Vagina (tissue), 2 donors: ENCODE results near the gene RET. TPM values are rescaled to one million over a fixed set of nuclear protein-coding genes. Genes with fewer than 3 reads are reported as not detected.

Experiments used
- DNase-seq, 2 donors: peaks; one replicate each; pipeline ENCODE4 v3.0.0-alpha.2; 2017; ENCODE audit errors: extremely low spot score in 2 of 2
- H3K27ac ChIP-seq: fragments of 200-600 bp; sonication (generic); one replicate; pipeline ENCODE4 v1.5.1; 2019
- H3K27me3 ChIP-seq: fragments of 200-600 bp; sonication (generic); one replicate; pipeline ENCODE4 v1.5.1; 2019
- H3K36me3 ChIP-seq, 2 donors: fragments of 200-600 bp; sonication (generic); one replicate each; pipeline ENCODE4 v1.5.1; 2017 to 2019
- H3K4me1 ChIP-seq: fragments of 200-600 bp; sonication (generic); one replicate; pipeline ENCODE4 v1.5.1; 2019
- H3K4me3 ChIP-seq, 2 donors: fragments of 200-600 bp; sonication (generic); 1 replicate in 1 of 2; 2 replicates in 1 of 2; pipeline ENCODE4 v1.5.1; 2016 to 2019
- H3K9me3 ChIP-seq: fragments of 200-600 bp; sonication (generic); one replicate; pipeline ENCODE4 v1.5.1; 2019
- POLR2A ChIP-seq, 2 donors: fragments of 450-650 bp; IDR thresholded peaks; one replicate each; pipeline ENCODE4 v1.6.1; 2017; ENCODE audit warnings: antibody characterized with exemption in 2 of 2, mild to moderate bottlenecking in 2 of 2, moderate library complexity in 2 of 2
- POLR2AphosphoS5 ChIP-seq, 2 donors: sonication (generic); formaldehyde crosslinking; IDR thresholded peaks; one replicate each; pipeline ENCODE4 v1.9.0; 2017; ENCODE audit warnings: antibody characterized with exemption in 2 of 2, mild to moderate bottlenecking in 2 of 2, low read depth in 1 of 2; ENCODE audit not compliant: insufficient read depth in 1 of 2
- intact Hi-C: fragments of 100-400 bp; cut with DNase I; formaldehyde crosslinking; loops from one replicate; pipeline ENCODE4 v1.15.1; 2023
- total RNA-seq: library from RNA; depleted of rRNA; stranded (reverse); fragments of >200 nt; gene quantifications from one replicate; pipeline ENCODE4 v1.2.3, GENCODE V29; 2016
- TF ChIP-seq, protein P1 (sequence below), 3 experiments: fragments of 450-650 bp in 2 of 3; fragments of 200-600 bp in 1 of 3; sonication (generic) in 1 of 3; IDR thresholded peaks; one replicate each; pipeline ENCODE4 v1.5.1; 2017 to 2019; ENCODE audit warnings: antibody characterized with exemption in 3 of 3, mild to moderate bottlenecking in 2 of 3, moderate library complexity in 2 of 3

The RET gene
- 7.9 TPM for total RNA-seq

DNA sequence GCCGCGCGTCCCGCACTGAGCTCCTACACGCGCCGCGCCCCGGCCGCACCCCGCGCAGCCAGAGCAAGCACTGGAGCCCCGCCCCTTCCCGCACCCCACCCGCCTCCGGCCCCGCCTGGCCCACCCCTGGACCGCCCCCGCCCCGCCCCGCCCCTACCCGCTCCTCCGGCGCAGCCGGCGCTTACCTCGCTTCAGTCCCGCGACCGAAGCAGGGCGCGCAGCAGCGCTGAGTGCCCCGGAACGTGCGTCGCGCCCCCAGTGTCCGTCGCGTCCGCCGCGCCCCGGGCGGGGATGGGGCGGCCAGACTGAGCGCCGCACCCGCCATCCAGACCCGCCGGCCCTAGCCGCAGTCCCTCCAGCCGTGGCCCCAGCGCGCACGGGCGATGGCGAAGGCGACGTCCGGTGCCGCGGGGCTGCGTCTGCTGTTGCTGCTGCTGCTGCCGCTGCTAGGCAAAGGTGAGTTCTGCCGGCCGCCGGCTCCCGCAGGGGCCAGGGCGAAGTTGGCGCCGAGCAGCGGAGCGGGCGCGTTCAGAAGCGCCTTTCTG lies at the start of gene RET:
Gene RET (plus strand): TSS at position 194 of the 545 bp plus-strand sequence. CDS start 190 bp downstream, at position 384.
- Histone ChIP-seq H3K4me3 (peak within 1 kb of the TSS; percentile 48 to 58), H3K4me1 (peaks cover 5% of the 10 kb centered on the region), H3K27ac (no peak within 1 kb of the TSS), H3K36me3 (no peaks in the 10 kb centered on the region), H3K9me3 (no peaks in the 10 kb centered on the region), H3K27me3 (no peaks in the 10 kb centered on the region)
- DNase-seq: no peak
- TF ChIP-seq POLR2A (IDR thresholded peaks at IDR 0.05): peak in 1 of 2 donors; percentile 5
- no peak for TF ChIP-seq POLR2AphosphoS5 (IDR thresholded peaks at IDR 0.05; ENCODE audit: insufficient read depth in 1 of 2, low read depth in 1 of 2)
- TF ChIP-seq, protein P1, sequence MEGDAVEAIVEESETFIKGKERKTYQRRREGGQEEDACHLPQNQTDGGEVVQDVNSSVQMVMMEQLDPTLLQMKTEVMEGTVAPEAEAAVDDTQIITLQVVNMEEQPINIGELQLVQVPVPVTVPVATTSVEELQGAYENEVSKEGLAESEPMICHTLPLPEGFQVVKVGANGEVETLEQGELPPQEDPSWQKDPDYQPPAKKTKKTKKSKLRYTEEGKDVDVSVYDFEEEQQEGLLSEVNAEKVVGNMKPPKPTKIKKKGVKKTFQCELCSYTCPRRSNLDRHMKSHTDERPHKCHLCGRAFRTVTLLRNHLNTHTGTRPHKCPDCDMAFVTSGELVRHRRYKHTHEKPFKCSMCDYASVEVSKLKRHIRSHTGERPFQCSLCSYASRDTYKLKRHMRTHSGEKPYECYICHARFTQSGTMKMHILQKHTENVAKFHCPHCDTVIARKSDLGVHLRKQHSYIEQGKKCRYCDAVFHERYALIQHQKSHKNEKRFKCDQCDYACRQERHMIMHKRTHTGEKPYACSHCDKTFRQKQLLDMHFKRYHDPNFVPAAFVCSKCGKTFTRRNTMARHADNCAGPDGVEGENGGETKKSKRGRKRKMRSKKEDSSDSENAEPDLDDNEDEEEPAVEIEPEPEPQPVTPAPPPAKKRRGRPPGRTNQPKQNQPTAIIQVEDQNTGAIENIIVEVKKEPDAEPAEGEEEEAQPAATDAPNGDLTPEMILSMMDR (IDR thresholded peaks at IDR 0.05): no peak
- intact Hi-C loops: no loop called here

DNA sequence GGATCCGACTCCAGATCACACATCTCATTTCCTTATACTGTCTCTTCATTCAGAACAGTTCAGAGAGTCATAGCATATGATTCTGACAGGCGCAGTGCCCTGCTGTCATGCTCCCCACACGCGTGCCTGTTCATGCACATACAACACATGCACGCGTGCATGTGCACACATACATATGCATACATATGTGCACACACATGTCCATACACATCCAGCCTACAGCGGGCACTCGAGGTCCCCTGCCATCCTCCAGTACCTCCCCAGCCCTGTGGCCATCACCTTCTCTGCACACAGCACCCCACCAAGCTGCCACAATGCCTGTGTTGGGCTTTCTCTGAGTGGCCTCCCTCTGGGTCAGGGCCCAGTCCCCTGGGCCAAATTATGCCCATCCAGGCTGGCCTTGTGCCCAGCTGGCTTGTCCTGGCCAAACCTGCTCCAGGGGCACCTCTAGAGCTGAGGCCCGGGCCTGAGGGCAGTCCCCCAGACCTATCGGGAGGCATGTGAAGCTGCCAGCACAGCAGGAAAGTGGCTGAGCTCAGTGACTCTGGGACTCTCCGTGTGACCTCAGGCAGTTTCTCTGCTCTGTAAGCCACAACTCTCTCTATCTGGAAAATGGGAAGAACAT lies 49.4 kb upstream of the RET start:
- TF ChIP-seq, protein P1 (IDR thresholded peaks at IDR 0.05): no peak
- TF ChIP-seq POLR2AphosphoS5 (IDR thresholded peaks at IDR 0.05; ENCODE audit: insufficient read depth in 1 of 2, low read depth in 1 of 2) (no peak), POLR2A (IDR thresholded peaks at IDR 0.05) (no peak)
- no peaks in the 10 kb centered on the region for H3K36me3 ChIP-seq
- H3K4me1 ChIP-seq: no peaks in the 10 kb centered on the region
- H3K9me3 ChIP-seq: no peaks in the 10 kb centered on the region
- H3K4me3 ChIP-seq: no peak overlapping the region
- intact Hi-C loops: loop anchor here (2.0 kb wide), 1 partner anchor 19 kb away; no protein-coding TSS in a partner anchor
- no peak for DNase-seq
- H3K27me3 ChIP-seq: no peaks in the 10 kb centered on the region
- H3K27ac ChIP-seq: no peak overlapping the region

DNA sequence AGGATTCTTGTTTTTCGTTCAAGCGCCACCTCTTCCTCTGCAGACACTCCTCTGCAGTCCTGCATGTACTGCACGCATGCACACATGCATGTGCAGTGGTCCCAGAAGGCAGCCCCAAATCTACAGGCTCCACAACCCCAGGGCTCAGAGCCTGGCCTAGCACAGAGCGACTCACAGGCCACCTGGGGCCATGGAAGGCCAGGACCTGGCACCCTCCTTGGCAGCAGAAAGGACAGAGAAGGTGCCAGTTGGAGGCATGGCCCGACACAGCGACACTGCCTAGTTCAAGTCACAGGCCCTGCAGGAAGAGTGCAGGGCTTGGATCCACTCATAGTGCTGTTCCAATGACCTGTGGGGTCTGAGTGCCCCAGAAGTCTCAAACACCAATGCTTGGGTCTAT lies 48.7 kb upstream of the RET start:
- no peaks in the 10 kb centered on the region for H3K4me1 ChIP-seq
- no peaks in the 10 kb centered on the region for H3K36me3 ChIP-seq
- TF ChIP-seq, protein P1 (IDR thresholded peaks at IDR 0.05): no peak
- no peak for TF ChIP-seq POLR2AphosphoS5 (IDR thresholded peaks at IDR 0.05; ENCODE audit: insufficient read depth in 1 of 2, low read depth in 1 of 2)
- TF ChIP-seq POLR2A (IDR thresholded peaks at IDR 0.05): no peak
- no peak overlapping the region for H3K27ac ChIP-seq
- no peak for DNase-seq
- peaks cover 5% of the 10 kb centered on the region for H3K9me3 ChIP-seq
- intact Hi-C loops: no loop called here
- no peak overlapping the region for H3K4me3 ChIP-seq
- no peaks in the 10 kb centered on the region for H3K27me3 ChIP-seq

DNA sequence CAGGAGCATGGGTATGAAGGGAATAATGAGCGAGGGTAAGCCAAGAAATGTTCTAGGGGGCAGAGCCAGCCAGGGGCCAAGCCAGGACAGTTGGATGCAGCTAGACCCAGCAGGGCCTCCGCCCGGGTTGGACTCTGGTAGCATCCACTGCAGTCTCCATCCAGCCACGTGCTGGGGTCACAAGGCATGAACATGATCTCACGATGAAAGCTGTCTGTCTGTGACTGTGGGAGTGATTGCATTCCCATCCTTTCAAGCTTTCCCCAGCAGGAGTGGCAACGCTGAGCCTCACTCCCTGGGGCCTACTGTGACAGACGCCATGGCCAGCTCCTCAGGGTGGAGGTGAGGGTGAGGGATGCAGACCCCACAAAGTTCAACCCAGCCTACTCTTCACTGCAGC lies 47.8 kb upstream of the RET start:
- Histone ChIP-seq H3K27me3 (no peaks in the 10 kb centered on the region), H3K4me1 (no peaks in the 10 kb centered on the region), H3K27ac (no peak overlapping the region), H3K36me3 (no peaks in the 10 kb centered on the region), H3K9me3 (peaks cover 5% of the 10 kb centered on the region), H3K4me3 (no peak overlapping the region)
- TF ChIP-seq POLR2A (IDR thresholded peaks at IDR 0.05): no peak
- TF ChIP-seq, protein P1 (IDR thresholded peaks at IDR 0.05): no peak
- TF ChIP-seq POLR2AphosphoS5 (IDR thresholded peaks at IDR 0.05; ENCODE audit: insufficient read depth in 1 of 2, low read depth in 1 of 2): no peak
- DNase-seq: no peak
- intact Hi-C loops: no loop called here

DNA sequence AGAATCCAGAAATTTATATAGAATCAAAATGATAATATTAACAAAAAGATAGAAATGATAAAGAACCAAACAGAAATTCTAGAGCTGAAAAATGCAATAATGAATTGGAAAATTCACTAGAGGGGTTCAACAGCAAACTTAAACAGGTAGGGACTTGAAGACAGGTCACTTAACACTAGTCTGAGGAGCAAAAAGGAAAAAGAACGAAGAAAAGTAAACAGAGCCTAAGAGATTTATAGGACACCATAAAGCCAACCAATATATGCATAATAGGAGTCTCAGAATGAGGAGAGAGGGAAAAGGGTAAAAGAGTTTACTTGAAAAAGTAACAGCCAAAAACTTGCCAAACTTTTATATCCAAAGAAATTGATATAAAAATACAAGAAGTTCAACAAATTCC lies 44.3 kb upstream of the RET start:
- Histone ChIP-seq H3K4me3 (no peak overlapping the region), H3K4me1 (no peaks in the 10 kb centered on the region), H3K9me3 (peaks cover 5% of the 10 kb centered on the region), H3K27me3 (no peaks in the 10 kb centered on the region), H3K27ac (no peak overlapping the region), H3K36me3 (no peaks in the 10 kb centered on the region)
- TF ChIP-seq POLR2AphosphoS5 (IDR thresholded peaks at IDR 0.05; ENCODE audit: insufficient read depth in 1 of 2, low read depth in 1 of 2) (no peak), POLR2A (IDR thresholded peaks at IDR 0.05) (no peak)
- TF ChIP-seq, protein P1 (IDR thresholded peaks at IDR 0.05): no peak
- DNase-seq: no peak
- intact Hi-C loops: no loop called here
